IPS DF 4.7 (cell line): Measurements from ENCODE around the gene CALCOCO1.
"Not testable (repeated sequence)": the region's sequence is repeated elsewhere in the genome, so short reads cannot be mapped to it uniquely, and the experiment has no call there.

Experiments used
- DNase-seq: peaks from one replicate; pipeline ENCODE4 v3.0.0-alpha.2; 2013; ENCODE audit warnings: low spot score; ENCODE audit errors: extremely low read depth

Gene CALCOCO1, protein sequence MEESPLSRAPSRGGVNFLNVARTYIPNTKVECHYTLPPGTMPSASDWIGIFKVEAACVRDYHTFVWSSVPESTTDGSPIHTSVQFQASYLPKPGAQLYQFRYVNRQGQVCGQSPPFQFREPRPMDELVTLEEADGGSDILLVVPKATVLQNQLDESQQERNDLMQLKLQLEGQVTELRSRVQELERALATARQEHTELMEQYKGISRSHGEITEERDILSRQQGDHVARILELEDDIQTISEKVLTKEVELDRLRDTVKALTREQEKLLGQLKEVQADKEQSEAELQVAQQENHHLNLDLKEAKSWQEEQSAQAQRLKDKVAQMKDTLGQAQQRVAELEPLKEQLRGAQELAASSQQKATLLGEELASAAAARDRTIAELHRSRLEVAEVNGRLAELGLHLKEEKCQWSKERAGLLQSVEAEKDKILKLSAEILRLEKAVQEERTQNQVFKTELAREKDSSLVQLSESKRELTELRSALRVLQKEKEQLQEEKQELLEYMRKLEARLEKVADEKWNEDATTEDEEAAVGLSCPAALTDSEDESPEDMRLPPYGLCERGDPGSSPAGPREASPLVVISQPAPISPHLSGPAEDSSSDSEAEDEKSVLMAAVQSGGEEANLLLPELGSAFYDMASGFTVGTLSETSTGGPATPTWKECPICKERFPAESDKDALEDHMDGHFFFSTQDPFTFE

DNA sequence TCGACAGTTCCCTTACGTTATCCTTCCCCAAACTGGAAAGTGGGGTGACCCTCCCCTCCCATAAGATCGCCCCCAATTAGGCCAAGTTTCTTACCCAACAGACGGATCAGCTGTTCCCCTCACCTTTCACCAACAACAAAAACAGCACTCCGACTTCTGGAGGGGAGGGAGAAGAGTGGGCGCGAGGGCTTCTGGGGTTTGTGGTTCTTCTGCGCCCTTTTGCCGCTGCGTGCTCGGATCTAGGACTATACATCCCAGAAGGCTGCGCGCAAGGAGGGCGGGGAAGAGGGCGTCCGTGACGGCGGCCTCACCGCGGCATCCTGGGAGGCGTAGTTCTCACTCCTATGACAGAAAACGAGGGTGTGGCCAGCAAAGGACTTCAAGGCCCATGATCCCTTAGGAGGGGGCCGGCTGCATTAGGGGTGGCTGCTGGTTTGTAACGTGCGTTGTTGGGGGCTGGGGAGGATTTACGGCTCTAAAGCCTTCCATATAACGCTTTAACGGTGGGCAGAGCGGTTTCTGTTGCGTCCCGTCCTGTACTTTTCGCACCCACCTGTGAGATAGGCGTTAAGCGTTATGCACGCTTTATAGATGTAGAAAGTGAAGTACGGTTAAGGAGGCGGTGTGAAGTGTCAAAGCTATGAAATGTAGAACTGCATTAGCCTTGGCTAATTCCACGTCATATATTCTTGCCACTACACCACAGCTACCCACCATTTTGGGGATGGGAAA lies at the start of gene CALCOCO1:
CALCOCO1 (minus strand) TSS at position 143 of the 732 bp plus-strand sequence. CDS start 2,210 bp downstream, outside the sequence.
- DNase-seq = peak; percentile 94

DNA sequence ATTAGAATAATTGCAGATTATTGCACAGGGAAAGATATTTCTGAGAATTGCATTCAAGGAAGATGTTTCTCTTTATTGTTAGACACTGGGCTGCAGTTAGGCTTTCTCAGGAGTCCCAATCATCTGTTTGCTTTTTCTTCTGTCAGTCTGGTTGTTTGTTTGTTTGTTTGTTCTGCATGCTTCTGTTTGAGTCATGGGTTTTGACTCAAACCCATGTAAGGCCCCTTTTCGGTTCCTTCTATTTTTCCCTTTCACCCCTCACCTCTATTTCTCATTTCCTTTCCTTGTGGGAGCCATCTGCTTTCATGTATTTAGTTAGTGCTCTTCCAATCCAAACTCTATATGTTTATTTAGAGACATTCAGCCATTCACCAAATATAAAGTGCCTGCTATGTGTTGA lies 49.6 kb upstream of the CALCOCO1 start:
- DNase-seq = no peak

DNA sequence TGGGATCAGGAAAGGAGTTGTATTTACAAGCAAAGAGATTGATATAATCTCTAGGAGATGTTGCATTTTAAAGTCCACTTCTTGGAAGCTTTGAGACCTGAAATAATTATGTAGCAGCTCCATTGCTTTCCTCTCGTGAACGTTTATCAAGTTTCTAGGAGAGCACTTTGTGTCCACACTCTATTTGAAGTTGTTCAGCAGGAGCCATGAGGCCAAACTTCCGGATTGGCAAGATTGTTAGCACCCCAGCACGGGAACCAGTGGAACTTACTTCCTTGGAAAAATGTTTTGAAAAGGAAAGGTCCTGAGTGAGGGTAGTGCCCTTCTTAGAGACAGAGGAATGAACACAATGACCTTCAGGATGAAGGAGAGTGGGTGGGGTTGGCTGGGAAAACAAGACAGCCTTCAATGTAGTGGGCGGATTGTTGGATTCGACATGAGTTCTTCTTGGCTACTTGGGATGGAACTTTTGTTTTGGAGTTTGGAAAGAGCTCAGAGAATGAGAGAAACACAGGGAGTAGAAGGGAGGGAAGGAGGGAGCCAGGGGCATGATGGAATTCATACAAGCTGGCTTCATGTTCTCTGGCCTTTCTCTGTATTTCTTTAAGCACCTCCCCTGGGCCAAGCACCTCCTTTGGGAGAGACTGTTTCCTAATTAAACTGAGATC lies 48.4 kb upstream of the CALCOCO1 start:
- no peak for DNase-seq

DNA sequence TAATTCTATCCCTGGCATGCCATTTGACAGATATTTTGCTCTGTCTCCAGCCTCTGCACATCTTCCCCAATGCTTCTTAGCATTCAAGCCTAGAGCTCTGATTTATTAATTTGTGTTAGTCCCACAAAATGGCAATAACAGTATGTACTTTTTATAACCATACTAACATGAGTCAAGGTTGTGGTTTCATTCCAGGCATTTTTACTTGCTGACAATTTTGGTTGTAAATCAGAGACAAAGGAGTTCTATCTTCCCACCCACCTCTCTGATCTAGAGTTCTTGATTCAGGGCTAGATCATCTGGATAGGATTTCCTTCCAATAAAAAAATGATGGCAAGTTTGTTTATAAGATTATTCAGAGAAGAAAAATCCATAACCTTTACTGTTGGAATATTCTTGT lies 43.0 kb upstream of the CALCOCO1 start:
- DNase-seq = no peak

DNA sequence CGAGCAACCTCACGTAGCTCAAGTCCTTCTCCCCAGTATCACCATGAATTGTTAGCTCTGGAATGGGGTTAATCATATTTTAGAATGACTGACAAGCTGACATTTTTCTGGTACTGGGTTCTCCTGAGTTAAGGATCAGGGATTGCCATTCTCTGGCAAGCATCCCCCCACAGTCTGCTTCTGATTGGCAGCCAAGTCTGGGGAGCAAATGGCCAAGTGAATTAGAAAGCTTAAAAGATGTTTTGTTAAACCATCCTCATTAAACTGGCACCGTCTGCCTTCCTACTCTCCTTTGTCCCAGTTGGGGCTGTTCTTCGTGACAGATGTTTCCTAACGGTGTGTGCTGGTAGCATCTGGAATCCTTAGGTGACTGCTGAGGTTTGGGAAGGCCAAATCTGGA lies 41.7 kb upstream of the CALCOCO1 start:
- DNase-seq = no peak

DNA sequence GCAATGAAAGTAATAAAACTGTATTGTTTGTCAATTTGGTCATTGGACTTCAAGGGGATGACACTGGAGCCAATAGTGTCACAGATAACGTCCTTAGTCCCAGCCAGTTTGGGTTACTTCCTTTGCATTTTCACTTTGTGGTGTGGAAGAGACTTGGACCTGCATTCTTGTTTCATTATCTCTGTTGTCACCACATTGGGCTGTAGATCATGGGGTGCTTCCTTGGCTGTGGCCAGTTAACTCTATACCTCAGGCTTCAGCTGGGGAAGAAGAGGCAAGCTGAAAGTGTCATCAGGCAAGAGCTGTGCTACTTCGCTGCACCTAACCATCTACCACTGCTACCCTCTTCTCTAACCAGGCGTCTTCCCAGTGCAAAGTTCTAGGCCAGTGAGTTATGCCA lies 39.6 kb upstream of the CALCOCO1 start:
- DNase-seq = no peak

DNA sequence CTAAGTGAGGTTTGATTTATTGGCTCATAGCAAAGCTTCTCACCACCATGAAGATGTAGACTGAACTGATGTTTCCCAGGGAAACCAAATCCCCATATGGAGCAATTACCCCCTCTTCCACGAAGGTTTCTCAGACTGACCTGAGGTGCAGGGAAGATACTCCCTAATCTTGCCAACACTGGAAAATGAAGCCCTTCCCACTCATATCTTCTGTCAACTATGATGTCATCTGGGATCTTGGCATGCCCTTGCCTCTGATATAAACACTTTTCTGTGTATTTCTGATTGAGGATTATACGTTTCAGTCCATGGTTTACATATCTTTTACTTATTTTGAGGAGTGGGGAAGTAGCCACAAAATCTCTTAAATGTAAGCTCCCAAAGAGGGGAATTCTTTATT lies 38.6 kb upstream of the CALCOCO1 start:
- DNase-seq = no peak

DNA sequence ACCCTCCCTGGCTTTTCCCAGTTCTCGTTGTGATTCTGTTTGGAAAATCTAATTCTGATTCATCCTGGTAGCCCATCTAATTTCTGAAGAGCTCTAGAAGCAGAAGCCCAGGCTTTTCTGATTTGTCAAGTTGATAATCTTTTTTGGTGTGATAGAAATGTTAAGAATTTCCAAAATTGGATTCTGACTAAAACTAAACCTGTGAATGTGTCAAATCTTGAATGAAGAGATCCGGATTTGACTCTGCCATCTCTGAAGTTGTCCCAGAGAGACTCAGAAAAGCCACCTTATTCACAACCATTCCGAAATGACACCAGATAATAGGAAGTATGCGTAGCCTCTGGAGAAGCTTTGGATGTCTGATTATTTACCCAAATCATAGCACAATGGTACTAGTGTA lies 37.4 kb upstream of the CALCOCO1 start:
- DNase-seq = no peak

DNA sequence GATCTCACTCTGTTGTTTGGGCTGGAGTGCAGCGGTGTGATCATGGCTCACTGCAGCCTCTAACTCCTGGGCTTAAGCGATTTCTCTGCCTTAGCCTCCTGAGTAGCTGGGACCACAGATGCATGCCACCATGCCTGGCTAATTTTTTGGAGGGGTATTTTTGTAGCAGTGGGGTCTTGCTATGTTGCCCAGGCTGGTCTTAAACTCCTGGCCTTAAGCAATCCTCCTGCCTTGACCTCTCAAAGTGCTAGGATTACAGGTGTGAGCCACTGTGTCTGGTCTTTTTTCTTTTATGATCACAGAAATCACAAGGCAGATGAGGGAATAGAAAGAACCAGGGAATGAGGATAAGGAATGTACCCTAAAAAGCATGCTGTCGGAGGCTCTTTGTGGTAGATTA lies 35.5 kb upstream of the CALCOCO1 start:
- DNase-seq = not testable (repeated sequence)

DNA sequence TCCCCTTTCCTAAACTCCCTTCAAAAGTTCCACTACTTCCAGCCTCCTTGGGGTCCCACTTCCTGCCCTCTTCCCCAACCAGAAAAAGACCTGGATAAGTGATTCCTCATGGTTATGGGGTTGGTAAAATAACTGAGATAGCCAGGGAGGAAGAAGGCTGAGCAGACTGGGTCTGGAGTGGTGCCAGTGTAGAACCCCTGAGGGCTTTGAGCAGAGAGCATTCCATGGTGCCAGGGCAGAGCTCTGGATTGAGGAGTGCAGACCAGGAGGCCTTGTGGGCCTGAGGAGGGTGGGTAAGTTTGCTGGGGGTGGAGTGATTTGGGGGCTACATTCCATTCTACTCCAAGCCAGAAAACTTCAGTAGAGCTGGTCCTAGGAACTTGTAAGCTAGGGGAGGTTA lies 34.1 kb upstream of the CALCOCO1 start:
- DNase-seq = no peak

DNA sequence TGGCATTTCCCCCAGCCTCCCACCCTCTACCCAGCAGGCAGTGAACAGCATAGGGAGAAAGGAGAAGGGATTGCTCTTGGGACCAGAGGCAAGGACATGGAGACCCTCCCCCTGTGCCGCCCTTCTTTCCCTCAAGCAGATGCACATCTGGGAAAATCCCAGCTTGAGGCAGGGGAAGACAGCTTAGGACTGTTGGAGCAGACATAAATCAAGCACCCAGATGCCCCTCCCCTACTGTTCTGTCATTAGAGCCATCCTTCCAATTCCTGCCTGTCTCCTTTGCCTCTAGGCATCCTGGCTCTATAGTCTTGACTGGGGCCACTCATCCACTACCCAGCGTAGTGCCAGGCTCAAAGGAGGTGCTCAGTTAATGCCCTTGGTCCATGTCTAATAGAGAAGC lies 32.0 kb upstream of the CALCOCO1 start:
- DNase-seq = no peak

DNA sequence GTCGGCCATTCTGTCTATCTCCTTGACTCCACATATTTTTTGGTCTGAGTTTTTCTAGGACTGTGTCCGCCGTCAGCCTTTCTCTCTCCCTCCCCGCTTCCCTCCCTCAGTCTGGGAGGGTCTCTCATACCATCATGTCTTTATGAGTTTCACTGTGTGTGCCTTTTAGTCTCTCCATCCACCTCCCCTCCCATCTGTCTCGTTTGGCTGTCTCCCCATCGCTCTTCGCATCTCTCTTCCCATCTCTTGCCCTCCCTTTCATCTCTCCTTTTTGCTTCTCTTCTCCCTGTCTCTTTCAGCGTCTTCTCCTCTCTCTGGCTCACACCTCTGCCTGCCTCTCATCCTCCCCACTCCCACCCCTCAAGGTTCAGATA lies 31.5 kb upstream of the CALCOCO1 start:
- DNase-seq = no peak

DNA sequence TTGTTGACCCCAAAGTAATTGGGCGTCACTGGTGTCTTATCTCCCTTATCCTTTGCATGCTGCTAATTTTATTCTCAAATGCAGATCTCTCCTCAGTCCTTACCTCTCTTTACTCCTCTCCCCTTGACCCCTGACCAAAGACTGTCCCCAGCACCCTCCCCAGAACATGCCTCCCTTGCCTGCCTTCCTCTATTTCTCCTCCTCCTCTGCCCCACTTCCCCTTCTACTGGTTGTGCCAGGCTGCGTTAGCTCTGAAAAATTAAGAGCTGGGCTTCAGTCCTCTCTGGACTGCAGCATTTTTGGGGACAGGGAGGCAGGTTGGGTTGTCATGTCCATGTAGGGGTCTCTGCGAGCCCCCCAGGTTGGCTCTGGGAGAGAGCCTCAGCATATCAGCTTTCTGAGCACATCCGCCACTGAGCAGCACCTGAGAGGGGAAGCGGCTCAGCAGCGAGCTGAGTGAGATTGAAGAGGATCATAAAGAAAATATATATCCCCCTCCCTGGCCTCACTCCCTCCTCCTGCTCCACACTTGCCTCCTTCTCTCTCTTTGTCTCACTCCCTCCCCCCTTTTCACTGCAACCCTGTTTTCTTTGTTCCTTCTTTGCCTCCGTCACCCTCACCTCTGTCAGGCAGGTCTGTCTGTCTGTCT lies 31.0 kb upstream of the CALCOCO1 start:
- DNase-seq = no peak

DNA sequence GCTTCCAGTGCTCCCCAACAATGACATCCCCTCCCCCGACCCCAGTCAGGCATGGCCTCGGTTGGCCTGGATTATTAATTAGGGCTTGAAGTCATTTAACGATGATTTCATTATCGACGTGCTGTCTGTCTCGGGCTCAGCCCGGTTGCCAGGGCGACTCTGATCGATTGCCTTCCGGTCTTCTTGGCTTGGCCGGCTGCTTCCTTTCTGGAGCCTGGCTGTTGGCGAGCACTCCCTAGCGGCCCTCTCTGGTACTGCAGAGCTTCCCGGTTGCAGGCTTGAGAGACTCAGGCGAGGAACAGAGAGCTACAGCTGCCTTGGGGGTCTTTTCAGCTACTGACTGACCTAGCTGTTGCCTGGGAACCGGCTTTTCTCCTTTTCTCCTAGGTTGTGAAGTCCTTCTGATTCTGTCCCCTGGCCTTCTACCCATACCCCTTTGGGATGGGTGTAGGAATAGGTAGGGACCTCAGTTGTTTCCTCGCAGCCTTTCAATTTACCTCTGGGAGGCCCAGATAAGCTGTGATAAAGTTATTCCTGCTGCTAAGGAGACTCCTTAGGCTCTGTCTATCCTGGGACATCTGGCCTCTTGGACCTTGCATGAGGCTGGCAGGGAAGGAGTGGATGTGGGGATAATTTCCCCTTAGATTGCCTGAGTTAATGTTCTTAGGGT lies 30.0 kb upstream of the CALCOCO1 start:
- DNase-seq = peak; percentile 93

DNA sequence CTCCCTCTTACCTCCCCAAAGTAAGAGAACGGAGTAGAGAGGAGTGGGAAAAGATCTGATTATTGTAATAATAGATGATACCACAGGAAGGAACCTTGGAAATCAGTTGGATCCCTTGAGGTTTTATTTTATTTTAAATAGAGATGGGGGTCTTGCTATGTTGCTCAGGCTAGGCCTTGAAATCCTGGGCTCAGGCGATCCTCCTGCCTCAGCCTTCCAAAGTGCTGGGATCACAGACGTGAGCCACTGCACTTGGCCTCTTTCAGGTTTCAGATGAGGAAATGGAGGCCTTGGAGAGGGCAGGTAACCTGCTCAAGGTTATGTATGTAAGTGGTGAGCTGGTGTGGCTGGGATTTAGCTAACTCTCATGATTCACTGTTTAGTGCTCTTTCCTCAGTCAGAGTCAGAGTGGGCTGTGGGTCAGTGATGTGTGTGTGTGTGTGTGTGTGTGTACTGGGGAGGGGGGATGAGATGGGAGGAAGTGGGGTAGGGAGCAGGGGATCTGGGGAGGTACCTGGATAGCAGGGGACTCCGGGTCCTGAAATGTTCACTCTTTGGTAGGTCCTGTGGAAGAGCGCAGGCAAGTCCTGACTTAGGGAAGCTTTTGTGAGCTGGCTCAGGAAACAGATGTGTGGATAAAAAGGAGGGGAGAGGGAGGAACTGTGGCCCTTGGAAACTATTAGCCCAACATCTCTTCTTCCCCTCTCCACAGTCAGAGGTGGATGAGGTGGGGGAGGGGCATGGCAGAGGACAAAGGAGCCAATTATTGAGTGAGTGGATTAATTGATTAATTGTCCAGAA lies 29.2 kb upstream of the CALCOCO1 start:
- DNase-seq = no peak

DNA sequence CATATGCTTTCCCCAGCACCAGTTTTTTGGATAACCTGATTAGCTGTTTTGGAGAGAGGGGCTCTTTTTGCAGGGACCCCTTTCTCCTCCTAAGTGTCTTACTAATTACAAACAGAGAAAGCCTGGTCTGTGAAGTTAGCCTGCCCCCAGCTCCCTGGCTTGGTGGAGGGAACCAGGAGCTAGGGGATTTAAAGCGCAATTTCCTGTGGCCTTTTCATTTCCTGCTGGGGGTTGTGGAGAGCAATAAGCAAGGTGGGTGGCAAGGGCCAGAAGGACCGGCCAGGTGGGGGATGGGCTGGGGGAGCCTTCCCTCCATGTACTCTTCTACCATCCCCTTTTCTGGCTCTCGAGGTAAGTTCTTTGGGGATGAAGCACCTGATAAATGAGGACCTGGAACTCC lies 28.6 kb upstream of the CALCOCO1 start:
- no peak for DNase-seq

DNA sequence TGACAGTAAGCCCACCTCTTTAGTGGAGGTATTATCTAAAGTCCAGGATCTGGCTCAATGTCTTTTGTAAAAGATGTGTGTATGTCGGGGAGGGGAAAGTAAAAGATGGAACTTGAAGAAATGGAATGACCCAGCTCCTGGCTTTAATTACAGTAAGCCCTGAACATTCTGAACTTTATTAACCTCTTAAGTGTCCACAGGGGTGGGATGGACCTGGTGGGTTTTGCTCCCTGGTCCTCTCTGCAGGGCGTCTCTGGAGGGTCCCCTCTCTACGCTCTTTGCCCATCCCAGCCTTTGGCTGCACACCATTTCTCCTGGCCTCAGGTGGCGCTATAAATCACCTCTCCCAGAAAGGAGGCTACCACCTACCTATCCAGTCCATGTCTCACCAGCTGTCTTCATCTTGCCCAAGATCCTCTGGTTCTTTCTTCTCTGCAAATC lies 28.2 kb upstream of the CALCOCO1 start:
- DNase-seq = no peak

DNA sequence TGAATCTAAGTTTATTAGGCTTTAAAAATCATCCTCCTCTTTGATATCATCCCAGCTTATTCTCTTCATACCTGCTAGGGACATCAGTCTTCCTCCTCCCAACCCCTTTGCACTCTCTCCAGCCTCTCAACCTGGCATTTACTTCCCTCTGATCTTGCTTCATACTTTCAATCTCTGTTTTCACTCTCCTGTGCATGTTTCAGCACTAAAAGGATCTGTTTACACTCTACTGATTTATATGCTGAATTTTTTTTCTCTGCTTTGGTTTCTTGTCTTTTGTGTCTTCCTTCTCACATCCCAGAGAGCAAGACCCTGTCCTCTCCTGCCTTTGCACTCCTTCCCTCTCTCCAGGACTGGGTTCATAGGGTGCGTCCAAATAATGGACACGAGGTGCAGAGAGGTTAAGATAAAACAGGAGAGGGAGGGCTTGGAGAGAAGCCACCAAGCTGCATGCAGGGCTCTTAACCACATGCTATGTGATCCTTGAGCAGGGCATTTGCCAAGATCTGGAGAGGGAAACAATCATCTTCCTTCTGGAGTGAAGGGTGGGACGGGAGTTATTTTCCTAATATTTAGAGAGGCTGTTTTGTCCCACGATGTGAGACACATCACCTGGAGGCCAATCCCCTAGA lies 27.5 kb upstream of the CALCOCO1 start:
- DNase-seq = no peak

DNA sequence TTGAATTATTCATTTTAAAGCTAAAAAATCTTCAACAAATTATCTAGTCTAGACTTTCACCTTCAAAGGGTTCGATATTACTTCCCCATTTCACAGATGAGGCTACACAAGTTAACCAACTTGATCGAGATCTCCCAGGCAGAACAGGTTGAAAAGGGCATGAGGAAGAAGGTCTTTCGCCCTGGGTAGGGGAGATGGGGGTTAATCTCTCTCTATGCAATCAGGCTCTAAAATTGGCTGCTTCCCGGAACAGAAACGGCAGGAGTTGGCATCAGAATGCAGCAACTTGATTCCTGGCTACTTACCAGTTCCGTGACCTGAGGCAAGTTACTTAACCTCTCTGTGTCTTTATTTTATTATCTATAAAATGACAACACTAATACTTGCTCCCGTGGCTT lies 26.9 kb upstream of the CALCOCO1 start:
- DNase-seq = no peak
